Measurements from ENCODE around the gene METTL23.
A peak's percentile ranks its signal among the peaks of the same experiment; 100 is the strongest.
"Not testable (repeated sequence)": the region's sequence is repeated elsewhere in the genome, so short reads cannot be mapped to it uniquely, and the experiment has no call there.

Gene METTL23

DNA sequence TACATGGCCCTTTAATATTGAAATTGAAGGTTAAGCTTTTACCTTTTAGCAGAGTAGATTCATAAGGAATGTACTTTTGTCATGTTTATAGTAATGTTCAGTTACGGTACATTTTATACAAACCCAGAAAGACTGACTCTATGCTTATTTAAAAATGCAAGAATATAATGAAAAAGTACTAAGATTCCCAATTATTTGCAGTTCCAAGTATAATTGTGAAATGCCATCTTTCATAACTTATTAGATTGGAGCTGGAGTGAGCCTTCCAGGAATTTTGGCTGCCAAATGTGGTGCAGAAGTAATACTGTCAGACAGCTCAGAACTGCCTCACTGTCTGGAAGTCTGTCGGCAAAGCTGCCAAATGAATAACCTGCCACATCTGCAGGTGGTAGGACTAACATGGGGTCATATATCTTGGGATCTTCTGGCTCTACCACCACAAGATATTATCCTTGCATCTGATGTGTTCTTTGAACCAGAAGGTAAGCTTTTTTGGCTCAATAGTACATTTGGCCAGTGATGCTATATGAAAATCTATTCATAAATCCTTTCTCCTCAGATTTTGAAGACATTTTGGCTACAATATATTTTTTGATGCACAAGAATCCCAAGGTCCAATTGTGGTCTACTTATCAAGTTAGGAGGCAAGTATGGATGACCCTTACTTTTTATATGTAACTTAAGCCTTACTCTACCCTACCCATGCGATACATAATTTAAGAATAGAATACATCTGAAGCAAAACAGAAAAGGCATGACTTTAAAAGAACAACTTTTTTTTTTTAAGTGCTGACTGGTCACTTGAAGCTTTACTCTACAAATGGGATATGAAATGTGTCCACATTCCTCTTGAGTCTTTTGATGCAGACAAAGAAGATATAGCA, 6.3 kb downstream of the METTL23 start:
- no peak for DNase-seq (ENCODE audit: low read depth in 2 of 3, low spot score in 2 of 3)

DNA sequence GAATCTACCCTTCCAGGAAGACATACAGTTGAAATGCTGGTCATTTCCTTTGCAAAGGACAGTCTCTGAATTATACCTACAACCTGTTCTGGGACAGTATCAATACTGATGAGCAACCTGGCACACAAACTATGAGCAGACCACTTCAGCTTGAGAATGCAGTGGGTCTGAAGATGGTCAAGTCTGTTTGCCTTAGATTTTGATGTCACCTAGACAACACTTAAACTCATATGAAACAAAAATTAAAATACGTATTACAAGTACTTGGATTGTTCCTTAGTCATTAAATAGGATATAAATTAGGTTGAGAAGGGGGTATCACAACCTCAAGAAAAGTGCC, 6.9 kb downstream of the METTL23 start:
- no peak for DNase-seq (ENCODE audit: low read depth in 2 of 3, low spot score in 2 of 3)

DNA sequence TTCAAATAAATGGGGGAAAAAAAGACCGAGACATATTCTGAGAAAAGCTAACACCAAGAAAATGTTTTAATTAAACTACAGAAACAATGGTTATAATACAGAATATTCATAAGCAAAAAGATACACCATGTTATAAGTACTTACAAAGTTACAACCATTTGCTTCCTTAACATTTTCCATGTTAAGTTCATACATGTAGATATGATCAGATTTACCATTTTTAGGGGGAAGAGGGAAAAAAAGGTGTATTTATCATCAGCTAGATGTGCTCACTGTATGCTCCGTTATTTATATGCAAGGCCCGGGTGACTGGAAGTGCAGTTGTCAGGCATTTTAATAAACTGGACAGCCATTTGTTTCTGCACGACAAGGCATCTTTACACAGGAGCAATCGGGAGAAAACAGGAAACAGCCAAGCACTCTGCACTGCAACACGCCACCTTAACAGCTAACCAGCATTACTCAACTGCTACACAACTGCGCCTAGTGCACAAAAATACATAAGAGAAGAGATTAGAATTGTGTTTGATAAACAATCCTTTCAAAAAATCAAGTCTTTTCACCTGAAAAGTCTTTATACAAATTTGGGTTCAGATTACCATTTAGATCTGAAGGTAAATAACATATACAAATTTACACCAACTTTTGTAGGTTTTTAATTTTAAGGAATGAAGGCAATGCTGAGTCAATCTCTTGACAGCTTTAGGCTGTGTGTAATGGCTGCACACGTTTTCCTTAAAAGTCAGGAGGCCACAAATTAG, 7.6 kb downstream of the METTL23 start:
- no peak for DNase-seq (ENCODE audit: low read depth in 2 of 3, low spot score in 2 of 3)

DNA sequence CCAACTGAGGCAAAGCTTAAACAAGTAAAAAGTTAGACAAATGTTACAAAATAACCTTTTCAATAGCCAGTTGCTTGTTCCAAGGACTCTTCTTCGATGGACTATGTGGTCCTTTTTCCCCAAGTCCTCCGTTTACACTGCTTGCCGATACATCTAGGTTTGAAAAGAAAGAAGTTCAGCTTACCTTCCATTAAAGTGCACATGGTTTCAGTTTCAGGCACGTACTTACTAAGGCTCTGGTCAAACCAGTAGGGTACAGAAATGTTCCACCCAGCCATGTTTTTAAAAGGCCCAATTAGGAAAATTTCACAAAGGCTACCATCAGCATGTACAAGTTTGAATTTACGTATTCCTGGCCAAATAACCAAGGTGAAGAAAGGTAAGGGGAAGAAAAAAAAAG, 8.4 kb downstream of the METTL23 start:
- no peak for DNase-seq (ENCODE audit: low read depth in 2 of 3, low spot score in 2 of 3)

DNA sequence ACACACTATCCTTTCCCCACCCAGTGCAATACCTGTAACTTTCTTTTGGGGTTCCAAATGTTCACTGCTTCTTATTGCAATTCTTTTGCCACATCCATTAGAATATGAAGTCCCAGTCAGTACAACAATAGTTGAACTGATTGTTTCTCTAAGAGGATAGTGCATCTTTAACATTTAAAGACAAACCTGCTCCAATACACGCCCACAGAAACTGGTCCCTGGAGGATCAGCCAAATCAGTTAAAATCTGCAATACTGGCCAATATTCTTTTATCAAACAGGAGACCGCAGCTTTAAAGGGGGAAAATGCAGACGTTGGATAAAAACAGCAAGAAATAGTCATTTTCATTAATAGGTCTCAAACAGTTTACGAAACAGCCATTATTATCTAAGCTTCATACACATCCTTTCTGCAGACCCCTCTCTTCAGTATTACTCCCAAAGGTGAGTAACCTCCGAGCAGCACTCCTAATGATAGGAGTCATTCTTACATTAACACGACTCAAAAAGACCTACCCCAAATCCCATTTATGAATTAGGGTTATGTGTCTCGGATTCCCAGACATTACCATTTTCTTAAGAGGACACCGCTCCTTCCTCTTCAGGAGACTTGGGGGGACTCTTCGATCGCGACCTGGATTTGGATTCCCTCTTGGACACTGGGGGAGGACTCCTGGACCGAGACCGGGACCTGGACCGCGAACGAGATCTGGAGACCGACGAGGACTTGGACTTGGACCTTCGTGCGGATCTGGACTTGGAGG, 9.1 kb downstream of the METTL23 start:
- DNase-seq (ENCODE audit: low read depth in 2 of 3, low spot score in 2 of 3) = no peak

DNA sequence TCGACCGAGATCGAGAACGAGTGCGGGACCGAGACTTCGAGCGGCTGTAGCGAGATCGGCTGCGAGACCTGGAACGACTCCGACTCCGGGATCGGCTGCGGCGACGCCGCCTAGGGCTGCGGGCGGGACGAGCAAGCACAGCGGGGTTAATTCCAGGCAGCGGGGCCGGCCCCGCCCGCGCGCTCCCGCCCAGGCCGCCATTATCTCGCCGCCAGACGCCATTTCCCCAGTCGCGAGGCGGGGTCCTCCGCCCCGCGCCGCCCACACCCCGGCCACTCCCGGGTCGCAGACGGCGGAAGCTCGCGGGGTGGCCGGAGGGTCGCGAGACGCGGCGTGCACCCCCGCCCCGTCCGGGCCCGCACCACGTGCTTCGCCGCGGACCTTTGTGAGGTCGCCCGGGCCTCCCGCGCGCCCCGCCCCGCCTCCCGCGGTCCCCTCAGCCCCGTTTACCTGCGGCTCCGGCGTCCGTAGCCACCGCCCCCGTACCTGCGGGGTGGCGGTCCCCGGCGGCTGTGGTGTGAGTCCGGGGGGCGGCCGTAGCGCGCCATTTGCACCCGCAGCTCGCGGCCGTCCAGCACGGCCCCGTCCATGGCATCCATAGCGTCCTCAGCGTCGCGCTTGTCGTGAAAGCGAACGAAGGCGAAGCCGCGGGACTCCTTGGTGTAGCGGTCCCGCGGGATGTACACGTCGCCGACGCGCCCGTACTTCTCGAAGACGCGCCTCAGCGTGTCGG, 9.9 kb downstream of the METTL23 start:
- peak in 1 of 3 experiments; percentile 36 for DNase-seq (ENCODE audit: low read depth in 2 of 3, low spot score in 2 of 3)

DNA sequence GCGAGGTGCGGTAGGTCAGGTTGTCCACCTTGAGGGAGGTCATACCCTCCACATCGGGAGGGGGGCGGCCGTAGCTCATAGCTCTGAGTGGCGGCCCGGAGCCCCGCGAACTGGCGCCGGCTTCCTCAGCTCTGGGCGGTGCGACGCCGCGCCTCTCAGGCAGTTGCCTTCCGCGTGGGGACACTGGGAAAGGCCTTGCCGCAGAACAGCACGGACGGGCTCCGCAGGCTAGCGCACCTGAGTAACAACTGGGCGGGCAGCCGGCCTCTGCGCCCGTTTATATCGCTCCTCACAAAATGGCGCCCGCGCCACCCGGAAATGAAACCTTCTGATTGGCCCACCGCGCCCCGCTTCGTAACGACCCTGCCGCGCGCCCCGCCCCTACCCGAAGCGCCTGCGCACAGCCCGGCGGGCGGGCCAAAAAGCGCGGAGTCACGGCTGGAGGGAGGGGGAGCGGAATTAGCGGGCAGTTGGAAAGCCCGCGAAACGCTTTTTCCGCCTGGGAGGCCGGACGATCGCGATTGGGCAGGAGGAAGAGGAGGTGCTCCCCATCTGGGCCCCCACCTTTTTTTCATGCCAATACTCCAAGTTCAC, 10.5 kb downstream of the METTL23 start, which contains the start of gene SRSF2:
SRSF2 (minus strand) TSS at position 250 of the 594 bp plus-strand sequence; CDS start at position 79, 171 bp downstream.
- peak; percentile 95 to 100 (median 97) for DNase-seq (ENCODE audit: low read depth in 2 of 3, low spot score in 2 of 3)

DNA sequence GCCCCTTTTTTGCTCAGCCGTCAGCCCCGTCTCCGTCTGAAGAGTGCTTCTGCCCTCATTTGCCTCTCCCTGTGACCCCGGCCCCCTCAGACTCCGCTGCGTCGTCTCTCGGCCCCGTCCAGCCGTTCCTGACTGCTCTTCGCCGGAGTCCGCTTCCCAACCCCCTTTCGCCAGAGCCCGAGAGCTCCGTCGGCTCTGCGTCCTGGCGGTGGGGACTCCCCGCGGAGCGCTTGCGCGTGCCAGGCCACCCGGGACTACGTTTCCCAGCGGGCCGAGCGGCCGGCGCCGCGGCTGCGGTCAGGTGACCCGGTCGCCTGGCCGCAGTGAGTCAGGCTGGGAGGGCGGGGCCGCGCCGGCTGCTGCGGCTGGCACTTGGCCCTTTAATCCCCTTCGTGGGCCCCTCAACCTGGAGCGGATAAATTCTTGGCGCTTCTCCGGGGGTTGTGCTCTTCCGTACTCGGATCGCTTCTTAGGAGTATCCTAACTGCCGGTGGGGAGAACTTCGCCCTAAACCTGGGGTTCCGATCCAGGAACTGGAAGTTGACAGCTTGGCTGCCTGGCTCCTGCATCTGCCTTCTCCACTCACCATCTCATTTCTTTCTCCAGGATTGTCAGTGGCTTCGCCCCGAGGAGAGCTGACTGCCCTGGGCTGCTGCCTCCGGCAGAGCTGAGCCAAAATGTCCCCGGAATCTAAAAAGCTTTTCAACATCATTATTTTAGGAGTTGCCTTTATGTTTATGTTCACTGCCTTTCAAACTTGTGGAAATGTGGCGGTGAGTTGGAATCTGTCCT, 11.2 kb downstream of the METTL23 start, which contains the start of gene MFSD11:
MFSD11 (plus strand) TSS at position 444 of the 792 bp plus-strand sequence; CDS start at position 678, 234 bp downstream.
- peak; percentile 81 to 91 (median 87) for DNase-seq (ENCODE audit: low read depth in 2 of 3, low spot score in 2 of 3)

DNA sequence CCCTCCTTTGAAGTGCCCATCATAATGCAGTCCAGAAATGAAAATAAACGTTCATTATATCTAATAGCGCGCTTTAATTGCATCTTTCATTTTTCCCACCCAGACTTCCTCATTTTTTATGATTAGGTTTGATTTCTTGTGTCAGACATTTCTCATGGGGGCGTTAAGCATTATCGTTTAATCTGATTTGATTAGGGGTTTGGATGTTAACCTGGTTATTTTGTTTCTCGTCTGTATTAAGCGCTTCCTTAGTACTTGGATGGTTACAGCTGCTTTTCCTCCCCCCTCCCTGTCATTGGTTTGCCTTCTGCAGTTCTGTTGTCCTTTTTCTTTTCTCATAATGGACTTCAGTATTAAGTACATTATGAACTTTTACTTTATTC, 11.8 kb downstream of the METTL23 start:
- no peak for DNase-seq (ENCODE audit: low read depth in 2 of 3, low spot score in 2 of 3)

DNA sequence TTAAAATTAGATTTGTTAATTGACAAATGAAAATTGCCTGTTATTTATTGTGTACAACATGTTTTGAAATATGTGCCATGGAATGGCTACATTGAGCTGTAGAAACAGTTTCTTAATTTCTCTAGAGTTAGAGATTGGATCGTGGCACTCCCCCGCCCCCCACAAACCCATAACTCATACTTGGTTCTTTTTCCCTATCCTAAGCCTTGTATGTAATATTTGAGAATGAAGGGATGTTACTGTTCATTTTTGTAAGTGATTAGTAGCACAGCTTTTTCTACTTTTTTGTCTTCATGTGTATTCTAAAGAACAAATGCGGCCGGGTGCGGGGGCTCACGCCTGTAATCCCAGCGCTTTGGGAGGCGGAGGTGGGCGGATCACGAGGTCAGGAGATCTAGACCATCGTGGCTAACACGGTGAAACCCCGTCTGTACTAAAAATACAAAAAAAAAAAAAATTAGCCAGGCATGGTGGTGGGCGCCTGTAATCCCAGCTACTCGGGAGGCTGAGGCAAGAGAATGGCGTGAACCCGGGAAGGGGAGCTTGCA, 13.0 kb downstream of the METTL23 start:
- not testable (repeated sequence) for DNase-seq (ENCODE audit: low read depth in 2 of 3, low spot score in 2 of 3)

DNA sequence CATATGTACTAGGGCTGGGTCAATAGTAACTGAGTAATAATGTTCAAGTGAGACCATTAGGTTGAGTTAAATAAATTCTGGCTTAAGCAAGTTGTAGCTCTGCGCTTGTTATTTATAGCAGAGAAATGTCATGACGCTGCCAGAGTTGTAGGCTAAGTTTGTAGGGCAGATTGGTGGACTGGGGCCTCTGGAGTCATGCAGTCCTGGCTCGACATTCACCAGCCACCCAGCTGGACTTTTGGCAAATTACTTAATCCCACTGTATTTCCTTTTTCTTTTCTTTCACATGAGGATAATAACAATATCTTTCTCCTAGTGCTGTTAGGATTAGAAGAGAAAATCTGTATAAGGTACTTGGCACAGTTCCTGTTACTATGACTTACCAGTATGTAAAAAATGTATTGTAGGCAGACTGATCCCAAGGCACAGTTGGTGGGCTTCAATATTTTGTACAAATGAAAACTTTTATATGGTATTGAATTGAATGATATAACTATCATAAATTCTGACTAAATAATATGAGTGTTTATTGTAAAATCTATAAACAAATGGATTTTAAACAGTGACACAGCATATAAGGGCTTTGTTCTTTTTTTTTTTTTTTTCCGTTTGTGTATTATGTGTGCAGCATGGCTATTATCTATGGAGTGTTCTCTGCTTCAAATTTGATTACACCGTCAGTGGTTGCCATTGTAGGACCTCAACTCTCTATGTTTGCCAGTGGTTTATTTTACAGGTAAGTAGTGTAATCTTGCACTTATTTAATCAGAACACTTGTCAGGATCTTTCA, 13.9 kb downstream of the METTL23 start:
- no peak for DNase-seq (ENCODE audit: low read depth in 2 of 3, low spot score in 2 of 3)

DNA sequence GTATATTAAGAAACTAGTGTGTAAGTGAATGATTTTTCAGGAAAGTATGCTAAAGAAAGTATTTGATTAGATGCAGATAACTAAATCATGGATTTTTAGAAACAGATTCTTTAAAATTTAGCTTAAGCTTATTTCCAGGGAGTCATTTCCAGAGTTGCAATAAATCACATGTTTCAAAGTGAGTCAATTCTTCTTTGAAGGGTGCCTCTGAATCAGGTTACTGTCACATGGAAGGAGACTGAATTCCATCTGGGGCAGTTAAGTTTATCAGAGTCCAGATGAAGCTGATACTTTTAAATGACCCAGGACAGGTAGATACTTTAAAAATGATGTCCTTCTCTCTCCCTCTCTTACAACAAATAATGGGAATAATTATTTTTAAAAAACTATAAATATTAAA, 16.3 kb downstream of the METTL23 start:
- no peak for DNase-seq (ENCODE audit: low read depth in 2 of 3, low spot score in 2 of 3)

DNA sequence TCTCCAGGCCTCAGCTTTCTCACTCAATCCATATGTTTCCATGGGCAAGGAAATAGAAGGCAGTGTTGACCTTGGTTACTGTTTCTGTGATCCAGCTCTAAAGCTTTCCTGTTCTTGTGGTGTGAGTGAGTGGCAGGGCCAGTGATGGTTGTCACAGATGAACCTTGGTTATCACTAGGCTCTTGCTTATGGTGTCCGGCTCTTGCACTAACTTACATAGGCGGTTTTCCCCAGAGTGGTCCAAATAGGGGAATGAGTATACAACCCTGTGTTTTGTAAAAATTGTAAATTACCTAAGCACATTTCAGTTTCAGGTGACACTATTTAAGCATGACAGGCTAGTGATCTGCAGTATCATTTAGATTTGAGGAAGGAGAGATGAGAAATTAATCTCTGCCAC, 18.1 kb downstream of the METTL23 start:
- no peak for DNase-seq (ENCODE audit: low read depth in 2 of 3, low spot score in 2 of 3)

DNA sequence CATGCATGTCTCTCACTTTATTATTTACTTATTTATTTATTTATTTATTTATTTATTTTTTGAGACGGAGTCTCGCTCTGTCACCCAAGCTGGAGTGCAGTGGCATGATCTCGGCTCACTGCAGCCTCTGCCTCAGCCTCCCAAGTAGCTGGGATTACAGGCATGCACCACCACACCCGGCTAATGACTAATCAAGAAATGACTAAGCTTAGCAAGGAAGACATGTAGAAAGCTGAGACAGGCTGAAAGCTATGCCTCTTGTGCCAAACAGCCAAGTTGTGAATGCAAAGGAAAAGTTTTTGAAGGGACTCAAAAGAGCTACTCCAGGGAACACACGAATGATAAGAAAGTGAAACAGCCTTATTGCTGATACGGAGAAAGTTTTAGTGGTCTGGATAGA, 19.1 kb downstream of the METTL23 start:
- DNase-seq (ENCODE audit: low read depth in 2 of 3, low spot score in 2 of 3) = not testable (repeated sequence)

DNA sequence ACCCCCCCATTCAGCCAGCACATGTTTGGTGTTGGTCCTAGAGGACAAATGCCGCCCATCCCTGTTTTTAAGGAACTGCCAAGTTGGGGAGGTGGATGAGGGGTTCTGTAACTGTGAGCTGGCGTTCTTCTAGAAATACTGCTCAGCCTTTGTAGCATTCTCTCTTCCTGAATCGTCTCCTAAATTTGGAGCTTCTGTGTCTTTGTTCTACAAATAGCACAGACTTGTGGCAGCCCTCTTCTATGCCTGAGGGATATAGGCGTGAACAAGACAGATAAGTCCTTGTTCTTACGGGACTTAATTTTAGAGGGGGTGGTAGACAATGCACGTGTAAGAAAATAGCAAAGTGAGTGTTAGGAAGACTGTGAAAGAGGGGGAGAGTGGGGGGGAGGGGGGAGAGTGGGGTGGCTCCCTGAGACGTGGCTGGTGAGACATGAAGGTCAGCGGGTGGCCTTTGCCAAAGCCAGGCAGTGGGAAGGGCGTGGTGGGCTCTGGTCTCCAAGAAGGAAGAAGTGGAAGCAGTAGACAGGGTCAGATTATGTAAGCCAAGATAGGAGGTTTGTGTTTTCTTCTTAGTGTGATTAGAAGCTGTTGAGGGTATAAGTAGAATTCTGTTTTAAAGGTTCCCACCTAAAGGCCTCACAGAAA, 21.2 kb downstream of the METTL23 start:
- no peak for DNase-seq (ENCODE audit: low read depth in 2 of 3, low spot score in 2 of 3)

DNA sequence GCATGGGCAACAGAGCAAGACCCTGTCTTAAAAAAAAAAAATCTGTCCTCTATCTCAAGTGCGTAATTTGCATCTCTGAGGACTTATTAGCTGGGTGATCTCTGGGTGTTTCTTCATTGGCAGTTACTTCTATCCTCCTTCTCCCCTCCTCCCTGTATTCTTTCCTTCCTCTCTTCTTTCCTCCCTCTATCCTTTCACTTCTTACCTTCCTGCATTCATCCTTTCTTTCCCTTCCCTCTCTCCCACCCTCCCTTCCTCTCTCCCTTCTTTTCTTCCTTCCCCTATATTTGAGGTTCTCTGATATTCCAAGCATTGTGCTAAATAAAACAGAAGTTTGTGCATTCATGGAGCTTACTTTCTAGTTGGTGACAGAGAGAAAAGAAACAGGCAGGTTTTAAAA, 22.0 kb downstream of the METTL23 start:
- no peak for DNase-seq (ENCODE audit: low read depth in 2 of 3, low spot score in 2 of 3)

DNA sequence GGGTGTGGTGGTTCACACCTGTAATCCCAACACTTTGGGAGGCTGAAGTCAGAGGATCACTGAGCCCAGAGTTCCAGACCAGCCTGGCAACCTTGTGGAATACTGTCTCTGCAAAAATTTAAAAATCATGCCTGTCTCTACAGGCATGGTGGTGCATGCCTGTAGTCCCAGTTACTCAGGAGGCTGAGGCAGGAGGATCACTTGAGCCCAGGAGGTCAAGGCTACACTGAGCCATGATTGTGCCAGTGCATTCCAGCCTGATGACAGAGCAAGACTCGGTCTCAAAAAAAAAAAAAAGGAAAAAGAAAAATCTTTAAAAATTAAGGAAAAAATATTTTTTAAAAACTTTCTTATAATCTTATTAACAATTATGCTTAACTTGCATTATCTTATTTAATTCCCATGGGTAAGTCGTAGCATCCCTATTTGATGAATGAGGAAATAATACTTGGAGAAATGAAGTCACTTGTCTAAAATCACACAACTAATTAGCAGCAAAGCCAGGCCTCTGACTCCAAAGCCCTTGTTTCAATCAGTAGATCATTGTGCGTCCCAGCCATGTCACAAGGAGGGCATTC, 24.9 kb downstream of the METTL23 start:
- no peak for DNase-seq (ENCODE audit: low read depth in 2 of 3, low spot score in 2 of 3)

DNA sequence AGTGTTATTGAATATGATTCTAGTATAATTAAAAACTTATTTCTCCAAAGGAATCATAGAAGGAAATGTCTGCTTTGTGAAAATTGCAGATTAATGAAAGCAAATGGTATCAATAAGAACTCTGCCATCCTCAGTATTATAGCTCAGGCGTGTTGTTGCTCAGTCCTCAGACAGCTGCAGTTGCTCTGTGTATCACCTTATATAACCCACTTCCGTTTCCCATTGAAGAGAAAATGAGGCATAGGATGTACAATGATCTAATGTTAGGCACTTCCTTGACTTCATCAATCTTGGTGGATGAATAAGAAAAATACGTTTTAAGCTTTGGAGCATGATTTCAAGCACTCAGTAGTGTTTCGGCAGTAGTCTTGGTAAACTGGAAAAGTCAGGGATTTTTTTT, 25.4 kb downstream of the METTL23 start:
- no peak for DNase-seq (ENCODE audit: low read depth in 2 of 3, low spot score in 2 of 3)
